Pancreas (tissue), 10 donors: ENCODE results near the gene ARG2. TPM values are rescaled to one million over a fixed set of nuclear protein-coding genes. Genes with fewer than 3 reads are reported as not detected.

ENCODE experiments used
- ATAC-seq, 4 donors: fragments of 200-7000 bp; cut with Tn5 transposase; one replicate each; pipeline versions ENCODE4 v1.8.0 to v1.9.1; 2020; ENCODE audit warnings: mild to moderate bottlenecking in 4 of 4, moderate library complexity in 4 of 4
- DNase-seq, 6 donors: peaks; one replicate each; pipeline ENCODE4 v3.0.0-alpha.2; 2020
- FAIRE-seq: peaks from 2 replicates; lab custom pipeline; 2012; peaks lifted over from hg19 to GRCh38; lab: Jason Lieb, UNC
- H3K27ac ChIP-seq, 4 donors: fragments of 200-600 bp; sonication (generic); 1 replicate in 3 of 4; 2 replicates in 1 of 4; pipeline versions ENCODE4 v1.5.0 to v1.8.0; 2020
- H3K27me3 ChIP-seq, 4 donors: fragments of 200-600 bp; one replicate each; pipeline ENCODE4 v1.8.0; 2021
- H3K36me3 ChIP-seq, 3 donors: fragments of 200-600 bp; sonication (generic) in 1 of 3; one replicate each; pipeline versions ENCODE4 v1.5.0 to v1.8.0; 2020 to 2021
- H3K4me1 ChIP-seq, 3 donors: fragments of 200-600 bp; one replicate each; pipeline ENCODE4 v1.8.0; 2021
- H3K4me3 ChIP-seq, 4 donors: fragments of 200-600 bp; sonication (generic) in 2 of 4; one replicate each; pipeline versions ENCODE4 v1.5.0 to v1.8.0; 2020 to 2021
- H3K9me3 ChIP-seq, 4 donors: fragments of 200-600 bp; one replicate each; pipeline ENCODE4 v1.8.0; 2021
- WGBS, 2 donors: extraction: QIAGEN DNeasy Blood & Tissue Kit; methylation state at CpG; one replicate each; pipeline ENCODE4 v1.1.7; 2013; 5-methylcytosine and 5-hydroxymethylcytosine counted together
- intact Hi-C, 3 donors: fragments of 100-400 bp; cut with DNase I; formaldehyde crosslinking; loops; one replicate each; pipeline versions ENCODE4 v1.11.1 to v1.14.2; 2022
- polyA plus RNA-seq, 2 donors: library from polyadenylated mRNA; stranded (reverse); fragments of 200-250 nt; gene quantifications; one replicate each; pipeline ENCODE4 v1.2.3, GENCODE V29; 2013
- total RNA-seq, 6 donors: library from RNA; stranded (reverse); fragmentation: NEBNext Ultra II Directional in 4 of 6; extraction: Animal tissue kit (Norgen Biotek cat#: 25700) in 4 of 6; gene quantifications; one replicate each; pipeline versions ENCODE4 v1.2.1 to v1.2.4, GENCODE V29; 2021 to 2023
- TF ChIP-seq, protein P1 (sequence below), 4 donors: fragments of 200-600 bp; sonication (generic) in 3 of 4; IDR thresholded peaks; one replicate each; pipeline versions ENCODE4 v1.5.0 to v1.8.0; 2021; ENCODE audit warnings: antibody characterized with exemption in 4 of 4
- donor health status: healthy with polysubstance abuse.
- donor health status: DM: no; HTN: no; CAD: no; lungs with moderate emphysema.
- donor health status: DM: no; HTN: no; CAD: no.
- donor health status: control.
- donor health status: control.
- donor health status: Bipolar disorder and iron deficiency.
- donor health status: DM: yes; HTN: yes; CAD: no.
- donor health status: DM: no; HTN: no; CAD: no.
- donor health status: DM: no; HTN: no; CAD: no.
- donor health status: DM: yes; HTN: yes; CAD: no.

The ARG2 gene
- total and polyA plus RNA-seq, 8 donors, result 1.2 to 15.0 (median 2.1) TPM

GRCh38 chr14:67572608-67573007 lies 47.1 kb upstream of the ARG2 start:
- FAIRE-seq (no peak), DNase-seq (peak in 1 of 6 donors; percentile 31), ATAC-seq (no peak)
- Histone ChIP-seq H3K27me3 (no peaks in the 10 kb centered on the region), H3K27ac (no peak overlapping the region), H3K36me3 (no peaks in the 10 kb centered on the region), H3K4me1 (no peaks in the 10 kb centered on the region), H3K9me3 (no peaks in the 10 kb centered on the region), H3K4me3 (no peak overlapping the region)
- TF ChIP-seq, protein P1, sequence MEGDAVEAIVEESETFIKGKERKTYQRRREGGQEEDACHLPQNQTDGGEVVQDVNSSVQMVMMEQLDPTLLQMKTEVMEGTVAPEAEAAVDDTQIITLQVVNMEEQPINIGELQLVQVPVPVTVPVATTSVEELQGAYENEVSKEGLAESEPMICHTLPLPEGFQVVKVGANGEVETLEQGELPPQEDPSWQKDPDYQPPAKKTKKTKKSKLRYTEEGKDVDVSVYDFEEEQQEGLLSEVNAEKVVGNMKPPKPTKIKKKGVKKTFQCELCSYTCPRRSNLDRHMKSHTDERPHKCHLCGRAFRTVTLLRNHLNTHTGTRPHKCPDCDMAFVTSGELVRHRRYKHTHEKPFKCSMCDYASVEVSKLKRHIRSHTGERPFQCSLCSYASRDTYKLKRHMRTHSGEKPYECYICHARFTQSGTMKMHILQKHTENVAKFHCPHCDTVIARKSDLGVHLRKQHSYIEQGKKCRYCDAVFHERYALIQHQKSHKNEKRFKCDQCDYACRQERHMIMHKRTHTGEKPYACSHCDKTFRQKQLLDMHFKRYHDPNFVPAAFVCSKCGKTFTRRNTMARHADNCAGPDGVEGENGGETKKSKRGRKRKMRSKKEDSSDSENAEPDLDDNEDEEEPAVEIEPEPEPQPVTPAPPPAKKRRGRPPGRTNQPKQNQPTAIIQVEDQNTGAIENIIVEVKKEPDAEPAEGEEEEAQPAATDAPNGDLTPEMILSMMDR (IDR thresholded peaks at IDR 0.05), result no peak
- WGBS, 2 donors, result 91 to 93% methylated on average over 5 of the region's 5 CpGs
- intact Hi-C loops, result loop anchor here in 2 of 3 donors (5.0 to 10.0 kb wide), 2 partner anchors 145 to 148 kb away; no protein-coding TSS in a partner anchor

DNA sequence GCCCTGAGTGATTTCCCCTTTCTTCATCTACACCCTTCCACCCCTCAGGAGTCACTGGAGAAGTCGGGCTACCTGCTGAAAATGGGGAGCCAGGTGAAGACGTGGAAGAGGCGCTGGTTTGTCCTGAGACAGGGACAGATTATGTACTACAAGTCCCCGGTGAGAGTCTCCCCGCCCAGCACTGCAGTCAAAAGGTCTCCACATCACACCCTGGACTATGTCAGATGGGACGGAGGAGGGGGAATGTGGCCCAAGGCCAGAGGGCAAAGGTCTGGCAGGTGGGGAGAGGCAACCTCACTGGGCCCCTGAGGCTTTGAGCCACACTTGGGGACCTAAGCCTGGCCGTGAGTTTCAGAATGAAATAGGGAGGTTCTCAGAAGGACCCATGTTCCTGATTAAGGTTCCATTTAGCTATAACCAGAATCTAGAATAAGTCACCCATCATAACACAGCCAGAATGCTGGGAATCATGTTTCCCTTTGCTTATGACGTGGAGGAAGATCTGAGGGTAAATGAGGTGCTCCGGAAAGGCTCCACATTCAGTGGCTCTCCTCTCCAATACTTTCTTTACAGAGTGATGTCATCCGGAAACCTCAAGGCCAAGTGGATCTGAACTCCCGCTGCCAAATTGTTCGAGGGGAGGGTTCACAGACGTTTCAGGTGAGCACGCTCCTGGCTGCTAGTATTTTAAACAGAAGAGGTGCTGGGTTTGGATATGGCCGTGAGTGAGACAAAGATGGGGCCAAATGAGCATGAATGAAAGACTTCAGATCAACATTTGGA lies 46.3 kb upstream of the ARG2 start:
- TF ChIP-seq, protein P1 (IDR thresholded peaks at IDR 0.05), result no peak
- Histone ChIP-seq H3K4me3 (no peak overlapping the region), H3K9me3 (no peaks in the 10 kb centered on the region), H3K27me3 (no peaks in the 10 kb centered on the region), H3K27ac (no peak overlapping the region), H3K36me3 (peaks cover 0 to 4% (median 0%) of the 10 kb centered on the region in 3 donors), H3K4me1 (no peaks in the 10 kb centered on the region)
- no peak for FAIRE-seq
- WGBS, 2 donors, result 63 to 66% methylated on average over 15 of the region's 15 CpGs
- intact Hi-C loops, result loop anchor here in 2 of 3 donors (5.0 to 10.0 kb wide), 2 partner anchors 146 to 149 kb away; no protein-coding TSS in a partner anchor
- ATAC-seq, result peak; percentile 32 to 64 (median 44)
- peak in 3 of 6 donors; percentile 42 to 47 (median 45) for DNase-seq

- Histone ChIP-seq H3K4me1 (no peaks in the 10 kb centered on the region), H3K27ac (no peak overlapping the region), H3K9me3 (no peaks in the 10 kb centered on the region), H3K36me3 (peaks cover 0 to 9% (median 0%) of the 10 kb centered on the region in 3 donors), H3K4me3 (no peak overlapping the region), H3K27me3 (no peaks in the 10 kb centered on the region)
- intact Hi-C loops, result loop anchor here in 2 of 3 donors (5.0 to 10.0 kb wide), 2 partner anchors 147 to 149 kb away; no protein-coding TSS in a partner anchor
- TF ChIP-seq, protein P1 (IDR thresholded peaks at IDR 0.05), result no peak
- DNase-seq (peak in 1 of 6 donors; percentile 44), ATAC-seq (no peak), FAIRE-seq (no peak)
- WGBS, 2 donors, result 89 to 90% methylated on average over 14 of the region's 14 CpGs
Measured at GRCh38 chr14:67574156-67574555, 45.6 kb upstream of the ARG2 start.

- ATAC-seq (no peak), FAIRE-seq (no peak), DNase-seq (peak in 1 of 6 donors; percentile 19)
- intact Hi-C loops, result loop anchor here in 2 of 3 donors (5.0 to 10.0 kb wide), 2 partner anchors 148 to 150 kb away; no protein-coding TSS in a partner anchor
- Histone ChIP-seq H3K4me3 (no peak overlapping the region), H3K4me1 (no peaks in the 10 kb centered on the region), H3K27me3 (no peaks in the 10 kb centered on the region), H3K9me3 (no peaks in the 10 kb centered on the region), H3K27ac (no peak overlapping the region), H3K36me3 (peaks cover 0 to 16% (median 0%) of the 10 kb centered on the region in 3 donors)
- TF ChIP-seq, protein P1 (IDR thresholded peaks at IDR 0.05), result no peak
- WGBS, 2 donors, result 87 to 88% methylated on average over 7 of the region's 7 CpGs
Measured at GRCh38 chr14:67574806-67575205, 44.9 kb upstream of the ARG2 start.
